Measurements from ENCODE around the gene TMEM106B. TPM values are rescaled to one million over a fixed set of nuclear protein-coding genes. Genes with fewer than 3 reads are reported as not detected.

The TMEM106B gene
- total RNA-seq, 3 donors from 2014 or later (not counting 1 experiment from before 2014, with no cell fraction given), result 18.6 to 28.5 (median 20.4) TPM

- Mint-ChIP-seq H3K4me3 (no peak overlapping the region), H3K36me3 (no peaks in the 10 kb centered on the region), H3K27me3 (ENCODE audit: low read depth in 2 of 2) (peaks cover 6 to 16% of the 10 kb centered on the region in 2 donors), H3K9me3 (peaks cover 0 to 2% of the 10 kb centered on the region in 2 donors), H3K27ac (no peak overlapping the region), H3K4me1 (peaks cover 5% of the 10 kb centered on the region in 2 donors)
- DNase-seq, result no peak
- ATAC-seq, result no peak
- TF ChIP-seq, protein P1, sequence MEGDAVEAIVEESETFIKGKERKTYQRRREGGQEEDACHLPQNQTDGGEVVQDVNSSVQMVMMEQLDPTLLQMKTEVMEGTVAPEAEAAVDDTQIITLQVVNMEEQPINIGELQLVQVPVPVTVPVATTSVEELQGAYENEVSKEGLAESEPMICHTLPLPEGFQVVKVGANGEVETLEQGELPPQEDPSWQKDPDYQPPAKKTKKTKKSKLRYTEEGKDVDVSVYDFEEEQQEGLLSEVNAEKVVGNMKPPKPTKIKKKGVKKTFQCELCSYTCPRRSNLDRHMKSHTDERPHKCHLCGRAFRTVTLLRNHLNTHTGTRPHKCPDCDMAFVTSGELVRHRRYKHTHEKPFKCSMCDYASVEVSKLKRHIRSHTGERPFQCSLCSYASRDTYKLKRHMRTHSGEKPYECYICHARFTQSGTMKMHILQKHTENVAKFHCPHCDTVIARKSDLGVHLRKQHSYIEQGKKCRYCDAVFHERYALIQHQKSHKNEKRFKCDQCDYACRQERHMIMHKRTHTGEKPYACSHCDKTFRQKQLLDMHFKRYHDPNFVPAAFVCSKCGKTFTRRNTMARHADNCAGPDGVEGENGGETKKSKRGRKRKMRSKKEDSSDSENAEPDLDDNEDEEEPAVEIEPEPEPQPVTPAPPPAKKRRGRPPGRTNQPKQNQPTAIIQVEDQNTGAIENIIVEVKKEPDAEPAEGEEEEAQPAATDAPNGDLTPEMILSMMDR (IDR thresholded peaks at IDR 0.05), result no peak
- intact Hi-C loops (cut with micrococcal nuclease), result no loop called here
- Histone ChIP-seq H3K27me3 (ENCODE audit: control insufficient read depth, insufficient read depth, low read length) (no peaks in the 10 kb centered on the region), H3K4me1 (ENCODE audit: control insufficient read depth, insufficient read depth, low read length) (no peaks in the 10 kb centered on the region), H3K4me3 (ENCODE audit: low read length) (no peak overlapping the region), H3K9me3 (ENCODE audit: control insufficient read depth, insufficient read depth, low read length) (peaks cover 7% of the 10 kb centered on the region), H3K36me3 (ENCODE audit: control insufficient read depth, insufficient read depth, low read length) (no peaks in the 10 kb centered on the region), H3K27ac (ENCODE audit: low read length) (no peak overlapping the region)
- WGBS (ENCODE audit: insufficient coverage), result 18% methylated on average over 1 of the region's 1 CpG
Observed at GRCh38 chr7:12287901-12288300, 76.8 kb downstream of the TMEM106B start.

GRCh38 chr7:12289996-12290395 lies 78.9 kb downstream of the TMEM106B start:
- DNase-seq, result no peak
- TF ChIP-seq, protein P1 (IDR thresholded peaks at IDR 0.05), result no peak
- no peak for ATAC-seq
- no peak overlapping the region for H3K27ac Mint-ChIP-seq
- intact Hi-C loops (cut with micrococcal nuclease), result no loop called here
- peaks cover 0 to 2% of the 10 kb centered on the region in 2 donors for H3K9me3 Mint-ChIP-seq
- Histone ChIP-seq H3K4me3 (ENCODE audit: low read length) (no peak overlapping the region), H3K27ac (ENCODE audit: low read length) (no peak overlapping the region), H3K4me1 (ENCODE audit: control insufficient read depth, insufficient read depth, low read length) (no peaks in the 10 kb centered on the region), H3K36me3 (ENCODE audit: control insufficient read depth, insufficient read depth, low read length) (no peaks in the 10 kb centered on the region), H3K27me3 (ENCODE audit: control insufficient read depth, insufficient read depth, low read length) (no peaks in the 10 kb centered on the region), H3K9me3 (ENCODE audit: control insufficient read depth, insufficient read depth, low read length) (peaks cover 7% of the 10 kb centered on the region)
- H3K4me1 Mint-ChIP-seq, result no peaks in the 10 kb centered on the region
- H3K4me3 Mint-ChIP-seq, result no peak overlapping the region
- peaks cover 4% of the 10 kb centered on the region in 2 donors for H3K27me3 Mint-ChIP-seq (ENCODE audit: low read depth in 2 of 2)
- no peaks in the 10 kb centered on the region for H3K36me3 Mint-ChIP-seq
- 99% methylated on average over 6 of the region's 6 CpGs for WGBS (ENCODE audit: insufficient coverage)

GRCh38 chr7:12290761-12291160 lies 79.7 kb downstream of the TMEM106B start:
- intact Hi-C loops (cut with micrococcal nuclease), result no loop called here
- H3K4me1 Mint-ChIP-seq, result no peaks in the 10 kb centered on the region
- peaks cover 7% of the 10 kb centered on the region for H3K9me3 ChIP-seq (ENCODE audit: control insufficient read depth, insufficient read depth, low read length)
- TF ChIP-seq, protein P1 (IDR thresholded peaks at IDR 0.05), result no peak
- WGBS (ENCODE audit: insufficient coverage), result 100% methylated on average over 1 of the region's 1 CpG
- no peak overlapping the region for H3K4me3 Mint-ChIP-seq
- no peak overlapping the region for H3K27ac Mint-ChIP-seq
- ATAC-seq (no peak), DNase-seq (no peak)
- H3K27me3 ChIP-seq (ENCODE audit: control insufficient read depth, insufficient read depth, low read length), result no peaks in the 10 kb centered on the region
- H3K36me3 ChIP-seq (ENCODE audit: control insufficient read depth, insufficient read depth, low read length), result no peaks in the 10 kb centered on the region
- peaks cover 9 to 11% of the 10 kb centered on the region in 2 donors for H3K27me3 Mint-ChIP-seq (ENCODE audit: low read depth in 2 of 2)
- peaks cover 0 to 2% of the 10 kb centered on the region in 2 donors for H3K9me3 Mint-ChIP-seq
- no peaks in the 10 kb centered on the region for H3K4me1 ChIP-seq (ENCODE audit: control insufficient read depth, insufficient read depth, low read length)
- H3K36me3 Mint-ChIP-seq, result no peaks in the 10 kb centered on the region
- H3K4me3 ChIP-seq (ENCODE audit: low read length), result no peak overlapping the region
- H3K27ac ChIP-seq (ENCODE audit: low read length), result no peak overlapping the region

- Histone ChIP-seq H3K4me1 (ENCODE audit: control insufficient read depth, insufficient read depth, low read length) (no peaks in the 10 kb centered on the region), H3K36me3 (ENCODE audit: control insufficient read depth, insufficient read depth, low read length) (no peaks in the 10 kb centered on the region), H3K4me3 (ENCODE audit: low read length) (no peak overlapping the region), H3K27ac (ENCODE audit: low read length) (no peak overlapping the region), H3K27me3 (ENCODE audit: control insufficient read depth, insufficient read depth, low read length) (no peaks in the 10 kb centered on the region), H3K9me3 (ENCODE audit: control insufficient read depth, insufficient read depth, low read length) (peaks cover 7% of the 10 kb centered on the region)
- DNase-seq (peak in 1 of 2 donors; percentile 36), ATAC-seq (no peak)
- no peaks in the 10 kb centered on the region for H3K4me1 Mint-ChIP-seq
- peaks cover 9 to 11% of the 10 kb centered on the region in 2 donors for H3K27me3 Mint-ChIP-seq (ENCODE audit: low read depth in 2 of 2)
- H3K9me3 Mint-ChIP-seq, result peaks cover 0 to 2% of the 10 kb centered on the region in 2 donors
- intact Hi-C loops (cut with micrococcal nuclease), result no loop called here
- TF ChIP-seq, protein P1 (IDR thresholded peaks at IDR 0.05), result peak; percentile 24
- no peaks in the 10 kb centered on the region for H3K36me3 Mint-ChIP-seq
- H3K27ac Mint-ChIP-seq, result no peak overlapping the region
- no peak overlapping the region for H3K4me3 Mint-ChIP-seq
- 77% methylated on average over 1 of the region's 1 CpG for WGBS (ENCODE audit: insufficient coverage)
Observed at GRCh38 chr7:12291870-12292269, 80.8 kb downstream of the TMEM106B start.
